ENCODE results near the gene RAB9A.

GRCh38 chrX:13703589-13703988, 14.7 kb downstream of the RAB9A start:
- TF ChIP-seq, protein P1, sequence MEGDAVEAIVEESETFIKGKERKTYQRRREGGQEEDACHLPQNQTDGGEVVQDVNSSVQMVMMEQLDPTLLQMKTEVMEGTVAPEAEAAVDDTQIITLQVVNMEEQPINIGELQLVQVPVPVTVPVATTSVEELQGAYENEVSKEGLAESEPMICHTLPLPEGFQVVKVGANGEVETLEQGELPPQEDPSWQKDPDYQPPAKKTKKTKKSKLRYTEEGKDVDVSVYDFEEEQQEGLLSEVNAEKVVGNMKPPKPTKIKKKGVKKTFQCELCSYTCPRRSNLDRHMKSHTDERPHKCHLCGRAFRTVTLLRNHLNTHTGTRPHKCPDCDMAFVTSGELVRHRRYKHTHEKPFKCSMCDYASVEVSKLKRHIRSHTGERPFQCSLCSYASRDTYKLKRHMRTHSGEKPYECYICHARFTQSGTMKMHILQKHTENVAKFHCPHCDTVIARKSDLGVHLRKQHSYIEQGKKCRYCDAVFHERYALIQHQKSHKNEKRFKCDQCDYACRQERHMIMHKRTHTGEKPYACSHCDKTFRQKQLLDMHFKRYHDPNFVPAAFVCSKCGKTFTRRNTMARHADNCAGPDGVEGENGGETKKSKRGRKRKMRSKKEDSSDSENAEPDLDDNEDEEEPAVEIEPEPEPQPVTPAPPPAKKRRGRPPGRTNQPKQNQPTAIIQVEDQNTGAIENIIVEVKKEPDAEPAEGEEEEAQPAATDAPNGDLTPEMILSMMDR (IDR thresholded peaks at IDR 0.05): no peak
- TF ChIP-seq POLR2A (IDR thresholded peaks at IDR 0.05): no peak

Data from testis (tissue), 2 donors.